Transverse colon (tissue), 4 donors: Measurements from ENCODE around the gene PKP4. TPM values are rescaled to one million over a fixed set of nuclear protein-coding genes. Genes with fewer than 3 reads are reported as not detected.

Source experiments
- DNase-seq: peaks from one replicate; pipeline ENCODE4 v3.0.0-alpha.2; 2019
- H3K27ac ChIP-seq, 4 donors: fragments of 200-600 bp; sonication (generic); 2 replicates each; pipeline ENCODE4 v1.5.1; 2016 to 2018; ENCODE audit warnings: inconsistent platforms in 4 of 4
- H3K27me3 ChIP-seq: fragments of 200-600 bp; sonication (generic); 2 replicates; pipeline ENCODE4 v1.5.1; 2017; ENCODE audit warnings: inconsistent platforms
- H3K36me3 ChIP-seq, 4 donors: fragments of 200-600 bp; sonication (generic); 2 replicates each; pipeline ENCODE4 v1.5.1; 2017 to 2019; ENCODE audit warnings: inconsistent platforms in 4 of 4
- H3K4me1 ChIP-seq, 4 donors: fragments of 200-600 bp; sonication (generic); 2 replicates each; pipeline ENCODE4 v1.5.1; 2017 to 2020; ENCODE audit warnings: inconsistent platforms in 4 of 4
- H3K4me3 ChIP-seq, 4 donors: fragments of 200-600 bp; sonication (generic); 1 replicate in 1 of 4; 2 replicates in 3 of 4; pipeline versions ENCODE4 v1.5.1 to v1.6.1; 2017 to 2019; ENCODE audit warnings: inconsistent platforms in 4 of 4
- H3K9me3 ChIP-seq, 2 donors: fragments of 200-600 bp; sonication (generic); 2 replicates each; pipeline ENCODE4 v1.5.1; 2017 to 2019; ENCODE audit warnings: inconsistent platforms in 2 of 2
- EP300 ChIP-seq: sonication (generic); formaldehyde crosslinking; IDR thresholded peaks from one replicate; pipeline ENCODE4 v1.6.1; 2017; ENCODE audit warnings: antibody characterized with exemption, low read depth
- POLR2A ChIP-seq: fragments of 450-650 bp; IDR thresholded peaks from one replicate; pipeline ENCODE4 v1.6.1; 2016; ENCODE audit warnings: antibody characterized with exemption, mild to moderate bottlenecking, moderate library complexity
- POLR2AphosphoS5 ChIP-seq, 3 donors: sonication (generic); formaldehyde crosslinking; IDR thresholded peaks; one replicate each; pipeline ENCODE4 v1.6.1; 2016; ENCODE audit warnings: antibody characterized with exemption in 3 of 3
- WGBS, 2 donors: methylation state at CpG; one replicate each; pipeline ENCODE4 v1.1.5; 2018; ENCODE audit warnings: low coverage in 1 of 2; 5-methylcytosine and 5-hydroxymethylcytosine counted together
- in situ Hi-C, 4 donors: fragments of 200-750 bp; cut with MboI; loops; one replicate each; pipeline versions ENCODE4 v1.15.0 to v1.15.1; 2017; ENCODE audit warnings: low sequenced_read_pairs in 3 of 4, low pct_ligation_motif_present in 1 of 4, low pct_unique_long_range_greater_than_20kb in 1 of 4
- intact Hi-C: fragments of 100-400 bp; cut with DNase I; formaldehyde crosslinking; loops from one replicate; pipeline ENCODE4 v1.15.1; 2023; ENCODE audit warnings: low total_unique reads
- total RNA-seq, 4 donors: library from RNA; depleted of rRNA; stranded (reverse); fragments of >200 nt; gene quantifications; one replicate each; pipeline ENCODE4 v1.1.0, GENCODE V29; 2016
- TF ChIP-seq, protein P1 (sequence below), 5 experiments: fragments of 200-600 bp in 3 of 5; fragments of 450-650 bp in 2 of 5; sonication (generic) in 3 of 5; IDR thresholded peaks; 1 replicate in 2 of 5; 2 replicates in 3 of 5; pipeline ENCODE4 v1.5.1; 2016 to 2017; ENCODE audit warnings: antibody characterized with exemption in 5 of 5, inconsistent platforms in 3 of 5, mild to moderate bottlenecking in 2 of 5, moderate library complexity in 1 of 5

The PKP4 gene
- total RNA-seq, 4 donors from 2014 or later, result 28.1 to 70.3 (median 58.3) TPM

DNA sequence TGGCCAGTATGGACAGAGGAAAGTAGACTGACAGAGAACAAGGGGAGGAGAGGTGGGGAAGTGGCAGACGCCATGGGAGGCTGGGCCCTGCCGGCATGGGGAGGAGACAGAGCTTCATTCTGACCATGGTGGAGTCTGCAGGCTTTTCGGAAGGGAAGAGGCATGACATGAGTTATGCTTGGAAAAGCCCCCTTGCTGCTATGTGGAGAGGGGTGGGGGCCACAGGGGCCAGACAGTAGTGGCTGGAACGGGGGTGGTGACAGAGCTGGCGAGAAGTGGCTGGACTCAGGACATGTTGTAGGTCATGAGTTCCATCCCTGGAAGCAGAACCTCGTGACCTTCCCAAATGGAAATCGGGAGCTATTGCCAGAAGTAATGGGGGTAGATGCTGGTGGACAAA is 271.7 kb downstream of the PKP4 start:
- Histone ChIP-seq H3K27me3 (no peaks in the 10 kb centered on the region), H3K9me3 (no peaks in the 10 kb centered on the region), H3K27ac (no peak overlapping the region), H3K4me3 (no peak overlapping the region), H3K36me3 (no peaks in the 10 kb centered on the region), H3K4me1 (no peaks in the 10 kb centered on the region)
- no peak for DNase-seq
- TF ChIP-seq, protein P1, sequence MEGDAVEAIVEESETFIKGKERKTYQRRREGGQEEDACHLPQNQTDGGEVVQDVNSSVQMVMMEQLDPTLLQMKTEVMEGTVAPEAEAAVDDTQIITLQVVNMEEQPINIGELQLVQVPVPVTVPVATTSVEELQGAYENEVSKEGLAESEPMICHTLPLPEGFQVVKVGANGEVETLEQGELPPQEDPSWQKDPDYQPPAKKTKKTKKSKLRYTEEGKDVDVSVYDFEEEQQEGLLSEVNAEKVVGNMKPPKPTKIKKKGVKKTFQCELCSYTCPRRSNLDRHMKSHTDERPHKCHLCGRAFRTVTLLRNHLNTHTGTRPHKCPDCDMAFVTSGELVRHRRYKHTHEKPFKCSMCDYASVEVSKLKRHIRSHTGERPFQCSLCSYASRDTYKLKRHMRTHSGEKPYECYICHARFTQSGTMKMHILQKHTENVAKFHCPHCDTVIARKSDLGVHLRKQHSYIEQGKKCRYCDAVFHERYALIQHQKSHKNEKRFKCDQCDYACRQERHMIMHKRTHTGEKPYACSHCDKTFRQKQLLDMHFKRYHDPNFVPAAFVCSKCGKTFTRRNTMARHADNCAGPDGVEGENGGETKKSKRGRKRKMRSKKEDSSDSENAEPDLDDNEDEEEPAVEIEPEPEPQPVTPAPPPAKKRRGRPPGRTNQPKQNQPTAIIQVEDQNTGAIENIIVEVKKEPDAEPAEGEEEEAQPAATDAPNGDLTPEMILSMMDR (IDR thresholded peaks at IDR 0.05), result no peak
- TF ChIP-seq POLR2AphosphoS5 (IDR thresholded peaks at IDR 0.05) (no peak), POLR2A (no peak), EP300 (no peak)
- intact Hi-C loops (no loop called here), in situ Hi-C loops (no loop called here)
- WGBS, 2 donors, result 72 to 79% methylated on average over 6 to 7 of the region's 7 CpGs

- Histone ChIP-seq H3K4me1 (no peaks in the 10 kb centered on the region), H3K36me3 (no peaks in the 10 kb centered on the region), H3K27me3 (peaks cover 2% of the 10 kb centered on the region), H3K9me3 (no peaks in the 10 kb centered on the region), H3K27ac (no peak overlapping the region), H3K4me3 (no peak overlapping the region)
- TF ChIP-seq EP300, result no peak
- TF ChIP-seq POLR2A, result no peak
- TF ChIP-seq, protein P1 (IDR thresholded peaks at IDR 0.05), result no peak
- TF ChIP-seq POLR2AphosphoS5 (IDR thresholded peaks at IDR 0.05), result no peak
- WGBS, 2 donors, result 87% methylated on average over 5 of the region's 5 CpGs; no CpG with 5 or more reads in 1 of the 2 donors
- no peak for DNase-seq
- intact Hi-C loops, result no loop called here
- in situ Hi-C loops, result no loop called here
Observed at GRCh38 chr2:158729451-158729850, 272.7 kb downstream of the PKP4 start.

- H3K27me3 ChIP-seq, result peaks cover 6% of the 10 kb centered on the region
- in situ Hi-C loops, result no loop called here
- intact Hi-C loops, result no loop called here
- H3K4me3 ChIP-seq, result no peak overlapping the region
- WGBS, 2 donors, result 86 to 100% methylated on average over 2 to 15 of the region's 16 CpGs
- TF ChIP-seq, protein P1 (IDR thresholded peaks at IDR 0.05), result no peak
- TF ChIP-seq POLR2A (no peak), POLR2AphosphoS5 (IDR thresholded peaks at IDR 0.05) (no peak), EP300 (no peak)
- no peak for DNase-seq
- H3K27ac ChIP-seq, result no peak overlapping the region
- no peaks in the 10 kb centered on the region for H3K36me3 ChIP-seq
- H3K9me3 ChIP-seq, result no peaks in the 10 kb centered on the region
- H3K4me1 ChIP-seq, result no peaks in the 10 kb centered on the region
Observed at GRCh38 chr2:158729873-158730620, 273.3 kb downstream of the PKP4 start.

- Histone ChIP-seq H3K4me3 (no peak overlapping the region), H3K36me3 (no peaks in the 10 kb centered on the region), H3K27me3 (peaks cover 6% of the 10 kb centered on the region), H3K9me3 (no peaks in the 10 kb centered on the region), H3K4me1 (no peaks in the 10 kb centered on the region), H3K27ac (no peak overlapping the region)
- in situ Hi-C loops, result no loop called here
- 80 to 89% methylated on average over 2 to 9 of the region's 9 CpGs for WGBS, 2 donors
- no peak for DNase-seq
- intact Hi-C loops, result no loop called here
- no peak for TF ChIP-seq POLR2AphosphoS5 (IDR thresholded peaks at IDR 0.05)
- TF ChIP-seq, protein P1 (IDR thresholded peaks at IDR 0.05), result no peak
- TF ChIP-seq POLR2A, result no peak
- no peak for TF ChIP-seq EP300
Observed at GRCh38 chr2:158730621-158731140, 273.9 kb downstream of the PKP4 start.
